ENCODE results near the gene GBGT1. TPM values are rescaled to one million over a fixed set of nuclear protein-coding genes. Genes with fewer than 3 reads are reported as not detected.

Gene GBGT1
- polyA plus RNA-seq, 1 donor from 2014 or later: not detected

- no peaks in the 10 kb centered on the region for H3K36me3 ChIP-seq (ENCODE audit: insufficient read depth, low read length)
- H3K9me2 ChIP-seq (ENCODE audit: insufficient read depth, low read length): no peaks in the 10 kb centered on the region
- no peaks in the 10 kb centered on the region for H3K27me3 ChIP-seq (ENCODE audit: insufficient read depth, low read depth, low read length)
- no peak for TF ChIP-seq MXI1 (conservative IDR thresholded peaks at IDR 0.05; ENCODE audit: poor library complexity, severe bottlenecking)
- no peak for TF ChIP-seq REST (IDR thresholded peaks at IDR 0.05; ENCODE audit: borderline replicate concordance)
- TF ChIP-seq EZH2 (IDR thresholded peaks at IDR 0.05; ENCODE audit: borderline replicate concordance, insufficient read depth, low read length, poor library complexity, severe bottlenecking): no peak
- no peak for TF ChIP-seq RAD21 (conservative IDR thresholded peaks at IDR 0.05)
- TF ChIP-seq SMC3 (conservative IDR thresholded peaks at IDR 0.05; ENCODE audit: poor library complexity): no peak
- TF ChIP-seq, protein P1, sequence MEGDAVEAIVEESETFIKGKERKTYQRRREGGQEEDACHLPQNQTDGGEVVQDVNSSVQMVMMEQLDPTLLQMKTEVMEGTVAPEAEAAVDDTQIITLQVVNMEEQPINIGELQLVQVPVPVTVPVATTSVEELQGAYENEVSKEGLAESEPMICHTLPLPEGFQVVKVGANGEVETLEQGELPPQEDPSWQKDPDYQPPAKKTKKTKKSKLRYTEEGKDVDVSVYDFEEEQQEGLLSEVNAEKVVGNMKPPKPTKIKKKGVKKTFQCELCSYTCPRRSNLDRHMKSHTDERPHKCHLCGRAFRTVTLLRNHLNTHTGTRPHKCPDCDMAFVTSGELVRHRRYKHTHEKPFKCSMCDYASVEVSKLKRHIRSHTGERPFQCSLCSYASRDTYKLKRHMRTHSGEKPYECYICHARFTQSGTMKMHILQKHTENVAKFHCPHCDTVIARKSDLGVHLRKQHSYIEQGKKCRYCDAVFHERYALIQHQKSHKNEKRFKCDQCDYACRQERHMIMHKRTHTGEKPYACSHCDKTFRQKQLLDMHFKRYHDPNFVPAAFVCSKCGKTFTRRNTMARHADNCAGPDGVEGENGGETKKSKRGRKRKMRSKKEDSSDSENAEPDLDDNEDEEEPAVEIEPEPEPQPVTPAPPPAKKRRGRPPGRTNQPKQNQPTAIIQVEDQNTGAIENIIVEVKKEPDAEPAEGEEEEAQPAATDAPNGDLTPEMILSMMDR (IDR thresholded peaks at IDR 0.05; ENCODE audit: poor library complexity, severe bottlenecking): no peak
- no peak for TF ChIP-seq EP300 (conservative IDR thresholded peaks at IDR 0.05; ENCODE audit: poor library complexity, severe bottlenecking)
- TF ChIP-seq POLR2AphosphoS5 (IDR thresholded peaks at IDR 0.05): no peak
- no peak for TF ChIP-seq TAF1 (IDR thresholded peaks at IDR 0.05; ENCODE audit: low read depth)
- no peaks in the 10 kb centered on the region for H3F3A ChIP-seq (ENCODE audit: insufficient read depth, low read length, poor library complexity, severe bottlenecking)
- H3K9ac ChIP-seq (ENCODE audit: low read length): no peak overlapping the region
- peaks cover 11% of the 10 kb centered on the region for H4K20me1 ChIP-seq (ENCODE audit: insufficient read depth)
- H3K4me2 ChIP-seq (ENCODE audit: low read length): no peak overlapping the region
- H3K79me2 ChIP-seq (replicated peaks; ENCODE audit: insufficient read depth, low read length): peaks cover 17% of the 10 kb centered on the region
- H3K27ac ChIP-seq (ENCODE audit: low read length): no peak overlapping the region
- H3K9me3 ChIP-seq (ENCODE audit: low read length): no peaks in the 10 kb centered on the region
- no peak overlapping the region for H3K4me3 ChIP-seq (ENCODE audit: low read length)
- no peak overlapping the region for H2AFZ ChIP-seq (ENCODE audit: low read depth, low read length)
Observed at GRCh38 chr9:133129001-133129795, 34.5 kb downstream of the GBGT1 start.

- peaks cover 15% of the 10 kb centered on the region for H3K79me2 ChIP-seq (replicated peaks; ENCODE audit: insufficient read depth, low read length)
- H3K4me2 ChIP-seq (ENCODE audit: low read length): no peak overlapping the region
- H3K27ac ChIP-seq (ENCODE audit: low read length): no peak overlapping the region
- H3K36me3 ChIP-seq (ENCODE audit: insufficient read depth, low read length): no peaks in the 10 kb centered on the region
- no peak overlapping the region for H3K9ac ChIP-seq (ENCODE audit: low read length)
- TF ChIP-seq EZH2 (IDR thresholded peaks at IDR 0.05; ENCODE audit: borderline replicate concordance, insufficient read depth, low read length, poor library complexity, severe bottlenecking) (no peak), MXI1 (conservative IDR thresholded peaks at IDR 0.05; ENCODE audit: poor library complexity, severe bottlenecking) (no peak), REST (IDR thresholded peaks at IDR 0.05; ENCODE audit: borderline replicate concordance) (no peak), TAF1 (IDR thresholded peaks at IDR 0.05; ENCODE audit: low read depth) (no peak), RAD21 (conservative IDR thresholded peaks at IDR 0.05) (no peak), SMC3 (conservative IDR thresholded peaks at IDR 0.05; ENCODE audit: poor library complexity) (no peak), EP300 (conservative IDR thresholded peaks at IDR 0.05; ENCODE audit: poor library complexity, severe bottlenecking) (no peak), POLR2AphosphoS5 (IDR thresholded peaks at IDR 0.05) (no peak)
- TF ChIP-seq, protein P1 (IDR thresholded peaks at IDR 0.05; ENCODE audit: poor library complexity, severe bottlenecking): no peak
- H4K20me1 ChIP-seq (ENCODE audit: insufficient read depth): peaks cover 10% of the 10 kb centered on the region
- no peaks in the 10 kb centered on the region for H3K27me3 ChIP-seq (ENCODE audit: insufficient read depth, low read depth, low read length)
- no peaks in the 10 kb centered on the region for H3K9me2 ChIP-seq (ENCODE audit: insufficient read depth, low read length)
- H2AFZ ChIP-seq (ENCODE audit: low read depth, low read length): no peak overlapping the region
- H3K4me3 ChIP-seq (ENCODE audit: low read length): no peak overlapping the region
- no peaks in the 10 kb centered on the region for H3F3A ChIP-seq (ENCODE audit: insufficient read depth, low read length, poor library complexity, severe bottlenecking)
- no peaks in the 10 kb centered on the region for H3K9me3 ChIP-seq (ENCODE audit: low read length)
Observed at GRCh38 chr9:133128152-133128551, 35.6 kb downstream of the GBGT1 start.
